ENCODE results near the gene LBHD1.
"Not testable (repeated sequence)": the region's sequence is repeated elsewhere in the genome, so short reads cannot be mapped to it uniquely, and the experiment has no call there.

Gene LBHD1

DNA sequence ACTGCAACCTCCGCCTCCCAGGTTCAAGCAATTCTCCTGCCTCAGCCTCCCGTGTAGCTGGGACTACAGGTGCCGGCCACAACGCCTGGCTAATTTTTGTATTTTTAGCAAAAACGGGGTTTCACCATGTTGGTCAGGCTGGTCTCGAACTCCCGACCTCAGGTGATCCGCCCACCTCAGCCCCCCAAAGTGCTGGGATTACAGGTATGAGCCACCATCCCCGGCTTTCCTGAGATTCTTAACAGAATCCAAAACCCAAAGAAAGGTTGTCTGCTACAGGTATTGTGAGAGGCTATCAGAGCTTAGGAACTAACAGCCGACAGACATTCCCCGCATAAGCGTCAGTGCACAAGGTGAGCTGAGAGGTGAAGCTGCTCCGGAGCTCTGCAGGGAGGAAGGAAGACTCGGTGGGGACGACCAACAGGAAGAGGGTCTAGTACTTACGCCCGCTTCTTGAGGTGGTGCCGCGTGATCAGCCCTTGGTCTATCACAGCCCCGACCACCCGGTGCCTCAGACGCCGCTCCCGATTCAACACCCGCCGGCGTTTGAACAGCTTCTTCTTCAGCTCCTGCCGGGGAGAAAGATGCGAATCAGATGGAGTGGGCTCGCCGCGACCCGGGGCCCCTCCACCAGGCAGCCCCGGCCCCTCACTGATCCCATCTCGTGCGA, 7.5 kb downstream of the LBHD1 start:
- Histone ChIP-seq H3K27ac (peak overlapping the region; percentile 78; the same call in 1 of the 2 replicates), H3K9me3 (ENCODE audit: low read depth, low read length) (no peaks in the 10 kb centered on the region), H3K9ac (ENCODE audit: insufficient read length) (peak overlapping the region; percentile 97), H3K36me3 (ENCODE audit: insufficient read depth, low read length) (peaks cover 25% of the 10 kb centered on the region), H3K4me3 (peak overlapping the region; percentile 92)
- DNase-seq (ENCODE audit: low read depth, low spot score), result no peak
- TF ChIP-seq EZH2 (IDR thresholded peaks at IDR 0.05), result no peak
- no peak for TF ChIP-seq FOXP2 (optimal IDR thresholded peaks at IDR 0.05; ENCODE audit: control extremely low read depth, extremely low read length, insufficient read depth)
- no peak for TF ChIP-seq POLR2AphosphoS5 (IDR thresholded peaks at IDR 0.05; ENCODE audit: borderline replicate concordance, low read depth, low read length)

DNA sequence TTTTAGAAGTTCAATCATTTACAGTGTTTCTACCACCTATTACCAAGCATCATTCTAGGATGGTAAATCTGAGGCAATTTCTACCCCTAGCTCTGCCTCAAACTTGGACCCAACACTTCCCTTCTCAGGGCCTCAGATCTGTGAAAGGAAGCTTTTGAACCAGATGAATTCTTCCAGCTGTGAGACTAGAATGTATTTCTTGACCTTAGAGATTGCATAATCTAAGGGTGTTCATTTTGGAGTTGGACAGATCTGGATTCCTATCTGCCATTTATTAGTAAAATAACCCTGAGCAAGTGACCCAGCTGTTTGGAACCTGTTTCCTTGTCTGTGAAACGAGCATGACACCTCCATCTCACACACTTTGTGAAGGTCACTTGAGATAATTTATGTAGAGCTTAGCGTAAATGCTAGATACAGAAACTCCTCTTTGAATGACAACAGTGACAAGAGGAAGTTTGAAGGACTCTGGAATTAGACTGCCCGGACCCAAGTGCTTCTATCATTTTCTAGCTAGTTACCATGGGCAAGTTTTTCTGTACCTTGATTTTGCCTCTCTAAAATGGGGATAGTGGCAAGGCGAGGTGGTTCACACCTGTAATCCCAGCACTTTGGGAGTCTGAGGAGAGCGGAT, 15.2 kb downstream of the LBHD1 start:
- Histone ChIP-seq H3K36me3 (ENCODE audit: insufficient read depth, low read length) (no peaks in the 10 kb centered on the region), H3K9ac (ENCODE audit: insufficient read length) (peak overlapping the region; percentile 3), H3K9me3 (ENCODE audit: low read depth, low read length) (no peaks in the 10 kb centered on the region), H3K4me3 (no peak overlapping the region), H3K27ac (no peak overlapping the region)
- DNase-seq (ENCODE audit: low read depth, low spot score), result no peak
- TF ChIP-seq FOXP2 (optimal IDR thresholded peaks at IDR 0.05; ENCODE audit: control extremely low read depth, extremely low read length, insufficient read depth), result no peak
- TF ChIP-seq EZH2 (IDR thresholded peaks at IDR 0.05), result no peak
- TF ChIP-seq POLR2AphosphoS5 (IDR thresholded peaks at IDR 0.05; ENCODE audit: borderline replicate concordance, low read depth, low read length), result no peak

DNA sequence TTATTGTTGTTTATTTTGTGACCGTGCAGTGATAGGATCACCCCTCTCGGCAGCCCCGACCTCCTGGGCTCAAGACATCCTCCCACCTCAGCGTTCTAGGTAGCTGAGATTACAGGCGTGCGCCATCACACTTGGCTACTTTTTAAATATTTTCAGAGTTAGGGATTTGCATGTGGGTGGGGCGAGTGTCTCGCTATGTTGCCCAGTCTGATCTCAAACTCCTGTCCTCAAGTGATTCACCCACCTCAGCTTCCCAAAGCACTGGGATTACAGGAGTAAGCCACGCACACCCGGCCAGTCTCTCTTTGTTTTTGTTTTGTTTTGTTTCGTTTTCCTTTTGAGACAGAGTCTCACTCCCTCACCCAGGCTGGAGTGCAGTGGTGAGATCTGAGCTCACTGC, 17.8 kb downstream of the LBHD1 start:
- no peak for DNase-seq (ENCODE audit: low read depth, low spot score)
- H3K9me3 ChIP-seq (ENCODE audit: low read depth, low read length), result no peaks in the 10 kb centered on the region
- H3K9ac ChIP-seq (ENCODE audit: insufficient read length), result no peak overlapping the region
- no peak overlapping the region for H3K4me3 ChIP-seq
- H3K36me3 ChIP-seq (ENCODE audit: insufficient read depth, low read length), result peaks cover 5% of the 10 kb centered on the region; the same call in 1 of the 2 replicates
- TF ChIP-seq POLR2AphosphoS5 (IDR thresholded peaks at IDR 0.05; ENCODE audit: borderline replicate concordance, low read depth, low read length) (no peak), EZH2 (IDR thresholded peaks at IDR 0.05) (no peak), FOXP2 (optimal IDR thresholded peaks at IDR 0.05; ENCODE audit: control extremely low read depth, extremely low read length, insufficient read depth) (no peak)
- H3K27ac ChIP-seq, result no peak overlapping the region

DNA sequence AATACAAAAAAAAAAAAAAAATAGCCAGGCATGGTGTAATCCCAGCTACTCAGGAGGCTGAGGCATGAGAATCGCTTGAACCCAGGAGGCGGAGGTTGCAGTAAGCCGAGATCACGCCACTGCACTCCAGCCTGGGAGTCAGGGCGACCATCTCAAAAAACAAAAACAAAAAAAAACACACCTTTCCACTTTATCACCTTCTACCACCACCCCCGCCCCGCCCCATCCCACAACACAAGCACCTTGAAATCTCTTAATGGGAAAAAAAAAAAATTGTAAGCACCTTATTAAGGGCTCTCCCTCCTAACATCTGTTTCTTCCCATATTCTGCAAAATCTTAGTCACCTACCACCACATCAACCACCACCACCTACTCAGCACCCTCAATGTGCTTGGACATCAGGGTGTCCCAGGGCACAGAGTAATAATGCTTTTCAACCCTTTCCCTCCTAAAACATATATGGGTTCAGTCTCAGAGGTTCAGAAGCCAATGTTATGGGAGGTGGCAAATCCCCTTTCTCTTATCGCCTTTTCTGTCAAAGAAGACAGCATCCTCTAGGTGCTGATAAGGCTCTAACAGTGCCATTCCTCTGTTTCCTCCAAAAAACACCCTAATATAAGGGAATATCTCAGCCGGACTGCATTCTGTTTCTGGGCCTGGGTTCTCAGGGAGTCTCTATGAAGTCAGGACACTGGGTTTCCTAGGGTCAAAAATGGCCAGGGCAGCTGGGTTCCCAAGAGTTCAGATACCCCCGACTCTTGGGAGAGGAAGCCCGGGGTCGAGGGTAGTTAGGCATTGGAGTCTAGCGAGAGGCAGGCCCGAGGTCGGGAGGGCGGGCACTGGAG, 19.7 kb downstream of the LBHD1 start:
- Histone ChIP-seq H3K9me3 (ENCODE audit: low read depth, low read length) (no peaks in the 10 kb centered on the region), H3K4me3 (peak overlapping the region; percentile 95), H3K9ac (ENCODE audit: insufficient read length) (peak overlapping the region; percentile 92), H3K36me3 (ENCODE audit: insufficient read depth, low read length) (peaks cover 14% of the 10 kb centered on the region; the same call in 1 of the 2 replicates), H3K27ac (peak overlapping the region; percentile 83)
- no peak for DNase-seq (ENCODE audit: low read depth, low spot score)
- TF ChIP-seq EZH2 (IDR thresholded peaks at IDR 0.05) (no peak), FOXP2 (optimal IDR thresholded peaks at IDR 0.05; ENCODE audit: control extremely low read depth, extremely low read length, insufficient read depth) (no peak), POLR2AphosphoS5 (IDR thresholded peaks at IDR 0.05; ENCODE audit: borderline replicate concordance, low read depth, low read length) (no peak)

DNA sequence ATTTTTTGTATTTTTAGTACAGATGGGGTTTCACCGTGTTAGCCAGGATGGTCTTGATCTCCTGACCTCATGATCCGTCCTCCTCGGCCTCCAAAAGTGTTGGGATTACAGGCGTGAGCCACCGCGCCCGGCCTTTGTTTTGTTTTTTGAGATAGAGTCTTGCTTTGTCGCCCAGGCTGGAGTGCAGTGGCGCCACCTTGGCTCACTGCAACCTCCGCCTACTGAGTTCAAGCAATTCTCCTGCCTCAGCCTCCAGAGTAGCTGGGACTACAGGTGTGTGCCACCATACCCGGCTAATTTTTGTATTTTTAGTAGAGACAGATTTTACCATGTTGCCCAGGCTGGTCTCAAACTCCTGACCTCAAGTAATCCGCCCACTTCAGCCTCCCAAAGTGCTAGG, 21.8 kb downstream of the LBHD1 start:
- H3K36me3 ChIP-seq (ENCODE audit: insufficient read depth, low read length), result peaks cover 14% of the 10 kb centered on the region; the same call in 1 of the 2 replicates
- H3K27ac ChIP-seq; DNase-seq (ENCODE audit: low read depth, low spot score); H3K9ac ChIP-seq (ENCODE audit: insufficient read length); H3K4me3 ChIP-seq; H3K9me3 ChIP-seq (ENCODE audit: low read depth, low read length): not testable (repeated sequence)

DNA sequence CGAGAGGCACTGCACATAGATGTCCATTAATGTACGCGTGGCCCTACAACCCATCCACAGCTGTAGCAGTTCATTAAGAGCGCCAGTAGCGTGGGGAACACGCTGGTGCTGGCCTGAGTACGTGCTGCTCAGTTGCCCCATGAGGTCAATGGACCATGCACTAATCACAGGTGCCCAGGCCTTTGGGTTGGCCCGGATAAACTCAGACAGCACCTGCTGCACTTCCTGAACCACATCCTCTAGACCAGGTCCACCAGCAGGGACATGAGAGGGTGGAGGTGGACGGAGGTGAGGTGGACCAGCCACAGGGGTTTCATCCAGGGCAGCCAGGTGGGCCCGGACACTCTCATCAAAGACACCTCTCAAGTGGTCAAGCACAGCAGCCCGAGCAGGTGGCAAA, 22.6 kb downstream of the LBHD1 start:
- Histone ChIP-seq H3K27ac (no peak overlapping the region), H3K9ac (ENCODE audit: insufficient read length) (no peak overlapping the region), H3K9me3 (ENCODE audit: low read depth, low read length) (no peaks in the 10 kb centered on the region), H3K36me3 (ENCODE audit: insufficient read depth, low read length) (peaks cover 16% of the 10 kb centered on the region; the same call in 1 of the 2 replicates), H3K4me3 (no peak overlapping the region)
- DNase-seq (ENCODE audit: low read depth, low spot score), result no peak
- TF ChIP-seq POLR2AphosphoS5 (IDR thresholded peaks at IDR 0.05; ENCODE audit: borderline replicate concordance, low read depth, low read length), result no peak

DNA sequence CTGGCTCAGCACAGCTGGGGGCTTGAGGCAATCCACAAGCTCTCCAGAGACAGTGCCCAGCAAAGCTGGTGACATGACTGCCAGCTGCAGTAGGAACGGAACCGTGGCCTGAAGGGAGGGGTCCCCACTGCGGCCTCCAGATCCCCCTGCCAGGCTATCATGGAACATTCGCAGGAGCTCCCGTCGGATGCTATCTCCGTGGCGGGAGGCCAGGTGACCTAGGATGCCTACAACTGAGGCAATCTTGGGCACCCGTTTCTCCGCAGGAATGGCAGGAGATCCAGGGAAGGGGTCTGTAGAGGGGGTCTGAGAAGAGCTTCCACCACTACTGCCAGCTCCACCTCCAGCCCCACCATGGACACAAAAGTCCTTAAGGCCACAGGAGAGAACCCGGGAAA, 23.1 kb downstream of the LBHD1 start:
- Histone ChIP-seq H3K4me3 (no peak overlapping the region), H3K36me3 (ENCODE audit: insufficient read depth, low read length) (peaks cover 21% of the 10 kb centered on the region; the same call in 1 of the 2 replicates), H3K27ac (no peak overlapping the region), H3K9me3 (ENCODE audit: low read depth, low read length) (no peaks in the 10 kb centered on the region), H3K9ac (ENCODE audit: insufficient read length) (no peak overlapping the region)
- TF ChIP-seq POLR2AphosphoS5 (IDR thresholded peaks at IDR 0.05; ENCODE audit: borderline replicate concordance, low read depth, low read length) (no peak; the same call in 1 of the 2 replicates), EZH2 (IDR thresholded peaks at IDR 0.05) (no peak), FOXP2 (optimal IDR thresholded peaks at IDR 0.05; ENCODE audit: control extremely low read depth, extremely low read length, insufficient read depth) (no peak)
- no peak for DNase-seq (ENCODE audit: low read depth, low spot score)

DNA sequence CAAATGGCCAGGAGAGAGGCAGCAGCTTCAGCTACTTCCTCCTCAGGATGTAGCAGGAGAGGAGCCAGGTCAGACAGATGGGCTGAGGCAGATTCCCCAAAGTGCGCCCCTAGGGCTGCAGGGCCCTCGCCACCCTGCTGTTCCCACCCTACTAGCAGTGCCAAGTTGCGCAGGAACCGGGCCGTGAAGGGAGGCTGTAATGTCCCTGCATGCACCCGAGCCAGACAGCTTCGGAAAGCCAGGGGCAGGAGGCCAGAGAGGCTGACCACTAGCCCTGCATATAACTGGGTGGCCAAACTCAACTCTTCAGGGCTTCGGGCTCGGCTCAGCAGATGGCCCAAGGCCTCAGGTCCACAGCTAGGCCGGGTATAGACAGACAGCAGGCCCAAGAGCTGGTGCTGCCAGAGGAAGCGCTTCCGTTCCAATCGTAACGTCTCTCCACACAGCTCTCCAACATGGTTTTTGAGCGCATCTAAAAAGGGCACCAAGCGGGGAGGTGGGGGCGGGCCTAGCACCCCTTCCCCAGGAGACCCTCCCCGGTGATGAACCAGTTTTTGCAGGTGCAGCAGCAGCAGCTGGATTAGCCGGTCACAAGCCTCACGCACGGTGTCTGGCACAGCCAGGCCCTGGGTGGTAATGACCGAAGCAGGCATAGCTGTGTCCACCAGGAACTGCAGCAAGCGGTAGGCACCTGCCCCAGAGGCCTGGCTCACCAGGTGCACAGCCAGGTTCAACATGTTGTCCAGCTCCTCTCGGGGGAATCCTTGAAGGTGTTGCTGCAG, 23.7 kb downstream of the LBHD1 start:
- no peak overlapping the region for H3K9ac ChIP-seq (ENCODE audit: insufficient read length)
- H3K4me3 ChIP-seq, result no peak overlapping the region
- H3K27ac ChIP-seq, result no peak overlapping the region

More for the DNA sequence above, 23.7 kb downstream of the LBHD1 start:
- DNase-seq (ENCODE audit: low read depth, low spot score), result no peak
- H3K9me3 ChIP-seq (ENCODE audit: low read depth, low read length), result no peaks in the 10 kb centered on the region
- H3K36me3 ChIP-seq (ENCODE audit: insufficient read depth, low read length), result peaks cover 25% of the 10 kb centered on the region; the same call in 1 of the 2 replicates
- TF ChIP-seq FOXP2 (optimal IDR thresholded peaks at IDR 0.05; ENCODE audit: control extremely low read depth, extremely low read length, insufficient read depth), result no peak
- no peak for TF ChIP-seq EZH2 (IDR thresholded peaks at IDR 0.05)
- no peak; the same call in 1 of the 2 replicates for TF ChIP-seq POLR2AphosphoS5 (IDR thresholded peaks at IDR 0.05; ENCODE audit: borderline replicate concordance, low read depth, low read length)
